Left ventricle myocardium inferior (tissue), 1 donor: ENCODE results near the gene ZNF280B. TPM values are rescaled to one million over a fixed set of nuclear protein-coding genes. Genes with fewer than 3 reads are reported as not detected.

Experiments
- DNase-seq: peaks from one replicate; pipeline ENCODE4 v3.0.0-alpha.2; 2020
- H3K27ac ChIP-seq: fragments of 200-600 bp; replicated peaks from 2 replicates; pipeline ENCODE4 v1.8.0; 2021
- H3K27me3 ChIP-seq: fragments of 200-600 bp; 2 replicates; pipeline ENCODE4 v1.8.0; 2021; ENCODE audit warnings: low read depth
- H3K36me3 ChIP-seq: fragments of 200-600 bp; 2 replicates; pipeline ENCODE4 v1.8.0; 2021
- H3K4me1 ChIP-seq: fragments of 200-600 bp; 2 replicates; pipeline ENCODE4 v1.8.0; 2021
- H3K4me3 ChIP-seq: fragments of 200-600 bp; 2 replicates; pipeline ENCODE4 v1.8.0; 2021; ENCODE audit warnings: mild to moderate bottlenecking, moderate library complexity
- H3K9me3 ChIP-seq: fragments of 200-600 bp; replicated peaks from 2 replicates; pipeline ENCODE4 v1.8.0; 2021
- CTCF ChIP-seq: fragments of 200-600 bp; IDR thresholded peaks from 2 replicates; pipeline ENCODE4 v1.8.0; 2021; ENCODE audit warnings: antibody characterized with exemption, mild to moderate bottlenecking, borderline replicate concordance
- intact Hi-C: fragments of 100-400 bp; cut with micrococcal nuclease; formaldehyde crosslinking; loops from one replicate; pipeline ENCODE4 v1.11.0; 2022
- total RNA-seq: library from RNA; stranded (reverse); fragmentation: NEBNext Ultra II Directional; extraction: Animal tissue kit (Norgen Biotek cat#: 25700); gene quantifications from one replicate; pipeline ENCODE4 v1.2.1, GENCODE V29; 2021
- donor health status: DM: no; HTN: yes; CAD: no; lungs with severe emphysema.

The ZNF280B gene
- total RNA-seq, 1 donor from 2014 or later, result 0.96 TPM

- no peaks in the 10 kb centered on the region for H3K9me3 ChIP-seq
- no peak for TF ChIP-seq CTCF
- no peak overlapping the region for H3K4me3 ChIP-seq
- intact Hi-C loops, result no loop called here
- no peaks in the 10 kb centered on the region for H3K36me3 ChIP-seq
- no peaks in the 10 kb centered on the region for H3K4me1 ChIP-seq
- no peak for DNase-seq
- H3K27ac ChIP-seq, result no peak overlapping the region
- H3K27me3 ChIP-seq, result peaks cover 64% of the 10 kb centered on the region
Observed at GRCh38 chr22:22548317-22548716, 39.8 kb upstream of the ZNF280B start.

DNA sequence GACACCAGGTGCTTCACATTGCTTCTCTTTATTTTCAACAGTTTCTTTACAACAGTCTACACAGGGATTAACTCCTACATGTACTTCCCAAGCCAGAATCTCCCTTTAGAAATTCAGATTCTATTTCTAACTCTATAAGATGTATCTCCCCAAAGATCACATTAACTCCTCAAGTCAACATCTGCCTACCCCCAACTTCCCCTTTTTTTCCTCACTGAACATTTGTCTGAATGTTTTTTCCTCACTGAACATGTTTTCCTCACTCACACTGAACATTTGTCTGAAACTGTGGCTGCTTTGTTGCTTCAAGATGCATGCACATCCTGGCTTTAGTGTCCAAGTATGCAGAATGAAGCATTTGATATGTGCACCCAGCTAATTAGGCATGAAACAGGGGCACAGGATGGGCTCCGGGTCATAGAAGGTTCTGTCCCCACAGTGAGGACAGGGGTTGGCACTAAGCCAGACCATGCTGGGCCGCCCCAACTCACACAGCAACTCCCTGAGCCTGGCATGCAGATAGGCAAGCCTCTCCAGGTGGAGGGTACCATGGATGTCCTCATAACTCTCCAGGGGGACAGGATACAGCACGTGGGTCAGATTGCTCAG is 39.3 kb upstream of the ZNF280B start:
- Histone ChIP-seq H3K4me1 (no peaks in the 10 kb centered on the region), H3K27me3 (peaks cover 69% of the 10 kb centered on the region), H3K9me3 (no peaks in the 10 kb centered on the region), H3K27ac (no peak overlapping the region), H3K4me3 (no peak overlapping the region), H3K36me3 (no peaks in the 10 kb centered on the region)
- no peak for DNase-seq
- TF ChIP-seq CTCF, result no peak
- intact Hi-C loops, result no loop called here

- no peak for TF ChIP-seq CTCF
- no peaks in the 10 kb centered on the region for H3K36me3 ChIP-seq
- no peak overlapping the region for H3K4me3 ChIP-seq
- intact Hi-C loops, result no loop called here
- peaks cover 72% of the 10 kb centered on the region for H3K27me3 ChIP-seq
- H3K9me3 ChIP-seq, result no peaks in the 10 kb centered on the region
- no peaks in the 10 kb centered on the region for H3K4me1 ChIP-seq
- no peak overlapping the region for H3K27ac ChIP-seq
- no peak for DNase-seq
Observed at GRCh38 chr22:22547226-22547625, 38.7 kb upstream of the ZNF280B start.

DNA sequence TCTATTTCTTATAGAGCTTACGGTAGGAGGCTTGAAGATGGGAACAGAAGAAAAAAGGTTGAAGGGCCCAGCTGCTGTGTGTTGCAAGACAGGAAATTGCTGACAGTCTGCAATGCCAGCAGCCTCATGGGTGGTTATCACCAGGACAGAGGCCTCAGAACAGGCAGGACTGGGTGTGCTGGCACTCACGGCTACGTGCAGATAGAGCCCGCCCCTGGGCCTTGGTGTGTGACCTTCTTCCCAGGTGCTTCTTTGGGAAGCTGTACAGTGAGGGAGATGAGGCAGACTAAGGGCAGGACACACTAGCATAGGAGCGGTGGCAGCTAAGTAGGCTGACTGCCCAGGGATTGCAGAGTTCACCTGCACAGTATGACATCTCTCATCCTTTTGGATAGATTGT is 37.9 kb upstream of the ZNF280B start:
- no peak for TF ChIP-seq CTCF
- Histone ChIP-seq H3K4me3 (no peak overlapping the region), H3K27ac (no peak overlapping the region), H3K36me3 (no peaks in the 10 kb centered on the region), H3K4me1 (no peaks in the 10 kb centered on the region), H3K9me3 (no peaks in the 10 kb centered on the region), H3K27me3 (peaks cover 79% of the 10 kb centered on the region)
- DNase-seq, result no peak
- intact Hi-C loops, result no loop called here

GRCh38 chr22:22545084-22545483 is 36.5 kb upstream of the ZNF280B start:
- H3K9me3 ChIP-seq, result peaks cover 6% of the 10 kb centered on the region
- no peak overlapping the region for H3K4me3 ChIP-seq
- peaks cover 88% of the 10 kb centered on the region for H3K27me3 ChIP-seq
- no peak for DNase-seq
- TF ChIP-seq CTCF, result no peak
- intact Hi-C loops, result no loop called here
- H3K36me3 ChIP-seq, result no peaks in the 10 kb centered on the region
- no peak overlapping the region for H3K27ac ChIP-seq
- H3K4me1 ChIP-seq, result no peaks in the 10 kb centered on the region
